ENCODE results near the gene SYPL2. TPM values are rescaled to one million over a fixed set of nuclear protein-coding genes. Genes with fewer than 3 reads are reported as not detected.

Gene SYPL2
- total RNA-seq, 1 experiment from 2014 or later: 2.5 TPM

DNA sequence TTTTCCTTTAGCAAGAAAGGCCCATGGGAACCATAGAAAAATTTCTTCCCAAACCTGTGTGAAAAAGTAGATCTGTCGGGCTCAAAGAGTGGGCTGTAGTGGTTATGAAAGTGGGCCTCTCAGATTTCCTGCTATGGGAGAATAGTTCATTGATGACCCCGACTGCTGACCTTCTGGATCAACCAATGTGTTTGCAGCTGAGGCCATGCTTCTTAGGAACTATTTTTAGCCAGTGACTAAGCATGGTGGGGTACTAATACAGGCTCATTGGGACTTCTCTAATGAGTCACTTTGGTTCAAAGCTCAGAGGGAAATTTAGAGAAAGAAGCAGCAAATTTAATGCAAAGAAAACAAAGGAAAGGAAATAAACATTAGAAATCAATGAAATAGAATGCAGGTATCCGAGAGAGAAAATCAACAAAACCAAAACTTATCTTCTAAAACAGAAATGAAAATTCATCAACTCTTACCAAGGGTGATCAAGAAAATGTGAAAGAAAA, 27.5 kb upstream of the SYPL2 start:
- no CpG with 5 or more reads among the region's 3 CpGs for WGBS (ENCODE audit: extremely low coverage, insufficient read length, low lambda C conversion rate)
- Mint-ChIP-seq H3K27ac (no peak overlapping the region), H3K27me3 (ENCODE audit: low read depth) (peaks cover 4% of the 10 kb centered on the region; the same call in 1 of the 2 replicates), H3K36me3 (ENCODE audit: insufficient read depth in 1 of 3, low read depth in 3 of 3) (peaks cover 0 to 7% (median 5%) of the 10 kb centered on the region in 3 experiments; a peak in 4 of 7 replicates), H3K4me3 (no peak overlapping the region), H3K9me3 (peaks cover 11% of the 10 kb centered on the region in 2 experiments), H3K4me1 (no peaks in the 10 kb centered on the region)
- Histone ChIP-seq H3K79me1 (ENCODE audit: insufficient read depth, low read depth, low read length, poor library complexity, severe bottlenecking) (no peaks in the 10 kb centered on the region), H3K27ac (ENCODE audit: insufficient read length, low read depth, low read length) (no peak overlapping the region), H3K14ac (ENCODE audit: insufficient read depth, low read length) (no peak overlapping the region), H3K4ac (ENCODE audit: low read depth, low read length) (no peak overlapping the region), H3T11ph (ENCODE audit: low read length) (no peak overlapping the region), H2AK5ac (ENCODE audit: insufficient read length, low read length) (no peak overlapping the region), H2BK20ac (ENCODE audit: low read depth, low read length, poor library complexity, severe bottlenecking) (no peak overlapping the region), H3K56ac (ENCODE audit: insufficient read length, low read depth, low read length) (no peak overlapping the region), H3K23ac (ENCODE audit: insufficient read length, low read depth, low read length) (no peak overlapping the region), H3K27me3 (ENCODE audit: insufficient read depth, low read length) (0 out of 2 replicates have a peak, but pooled peaks cover 2% of the 10 kb centered on the region), H3K23me2 (ENCODE audit: insufficient read length, low read depth, low read length, poor library complexity, severe bottlenecking) (no peaks in the 10 kb centered on the region), H2BK12ac (ENCODE audit: insufficient read length, low read depth, low read length) (no peak overlapping the region), H2BK15ac (ENCODE audit: low read depth, low read length) (no peak overlapping the region), H3K79me2 (ENCODE audit: insufficient read depth, low read length) (no peaks in the 10 kb centered on the region), H2BK120ac (ENCODE audit: low read depth, low read length, poor library complexity, severe bottlenecking) (no peak overlapping the region), H4K91ac (ENCODE audit: insufficient read length, low read depth, low read length) (no peak overlapping the region), H4K8ac (replicated peaks; ENCODE audit: insufficient read length, low read depth, low read length) (no peak overlapping the region), H2BK5ac (ENCODE audit: insufficient read length, low read length) (no peak overlapping the region), H4K5ac (ENCODE audit: insufficient read length, low read depth, low read length) (no peak overlapping the region), H3K4me2 (ENCODE audit: insufficient read depth, insufficient read length, low read length) (no peak overlapping the region), H2AFZ (ENCODE audit: low read length) (no peak overlapping the region), H4K20me1 (ENCODE audit: control insufficient read depth, insufficient read depth, insufficient read length) (no peaks in the 10 kb centered on the region), H3K4me1 (ENCODE audit: insufficient read depth, low read length) (no peaks in the 10 kb centered on the region), H3K9ac (ENCODE audit: extremely low read depth, insufficient read length, low read length) (no peak overlapping the region), H3K18ac (ENCODE audit: insufficient read length, low read depth, low read length) (no peak overlapping the region), H3K9me3 (ENCODE audit: control insufficient read depth, low read depth, low read length) (no peaks in the 10 kb centered on the region)
- TF ChIP-seq, protein P1, sequence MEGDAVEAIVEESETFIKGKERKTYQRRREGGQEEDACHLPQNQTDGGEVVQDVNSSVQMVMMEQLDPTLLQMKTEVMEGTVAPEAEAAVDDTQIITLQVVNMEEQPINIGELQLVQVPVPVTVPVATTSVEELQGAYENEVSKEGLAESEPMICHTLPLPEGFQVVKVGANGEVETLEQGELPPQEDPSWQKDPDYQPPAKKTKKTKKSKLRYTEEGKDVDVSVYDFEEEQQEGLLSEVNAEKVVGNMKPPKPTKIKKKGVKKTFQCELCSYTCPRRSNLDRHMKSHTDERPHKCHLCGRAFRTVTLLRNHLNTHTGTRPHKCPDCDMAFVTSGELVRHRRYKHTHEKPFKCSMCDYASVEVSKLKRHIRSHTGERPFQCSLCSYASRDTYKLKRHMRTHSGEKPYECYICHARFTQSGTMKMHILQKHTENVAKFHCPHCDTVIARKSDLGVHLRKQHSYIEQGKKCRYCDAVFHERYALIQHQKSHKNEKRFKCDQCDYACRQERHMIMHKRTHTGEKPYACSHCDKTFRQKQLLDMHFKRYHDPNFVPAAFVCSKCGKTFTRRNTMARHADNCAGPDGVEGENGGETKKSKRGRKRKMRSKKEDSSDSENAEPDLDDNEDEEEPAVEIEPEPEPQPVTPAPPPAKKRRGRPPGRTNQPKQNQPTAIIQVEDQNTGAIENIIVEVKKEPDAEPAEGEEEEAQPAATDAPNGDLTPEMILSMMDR (conservative IDR thresholded peaks at IDR 0.05): no peak
- no peak for DNase-seq
